Endothelial cell of umbilical vein (primary cell): Measurements from ENCODE around the gene LTF. TPM values are rescaled to one million over a fixed set of nuclear protein-coding genes. Genes with fewer than 3 reads are reported as not detected.

Experiments used
- BruUV-seq: library from RNA; stranded (reverse); fragments of 400-500 nt; replicated peaks from 2 replicates; lab custom pipeline; 2021; lab: Mats Ljungman, UMichigan
- CTCF ChIA-PET: fragments of 300-600, 350-600 bp; sonication (Branson Sonifier 250); formaldehyde crosslinking; loops from one replicate; lab custom pipeline; 2021; ENCODE audit warnings: antibody characterized with exemption, inconsistent platforms; lab: Charles Lee
- POLR2A ChIA-PET: fragments of 300-600, 350-600 bp; sonication (Branson Sonifier 250); formaldehyde crosslinking; loops from one replicate; lab custom pipeline; 2021; ENCODE audit warnings: antibody characterized with exemption, inconsistent platforms; lab: Charles Lee
- DNase-seq: peaks from one replicate; pipeline ENCODE4 v3.0.0-alpha.2; 2011; ENCODE audit warnings: low read depth, low spot score
- FAIRE-seq: peaks from 2 replicates; lab custom pipeline; 2011; peaks lifted over from hg19 to GRCh38; lab: Jason Lieb, UNC
- H2AFZ ChIP-seq: 2 replicates; pipeline ENCODE4 v1.6.0; 2012; ENCODE audit warnings: low read depth, low read length, control low read depth, inconsistent platforms
- H3K27ac ChIP-seq: 2 replicates; pipeline ENCODE4 v1.5.1; 2011; ENCODE audit warnings: low read depth, mild to moderate bottlenecking, control low read depth, low read length, moderate library complexity; ENCODE audit not compliant: insufficient read depth
- H3K27me3 ChIP-seq, 2 experiments: 2 replicates each; pipeline versions ENCODE4 v1.6.0 to v1.6.1; 2011; ENCODE audit warnings: low read length in 2 of 2, mixed read lengths in 1 of 2; ENCODE audit not compliant: control insufficient read depth in 2 of 2, insufficient read depth in 2 of 2
- H3K36me3 ChIP-seq, 2 experiments: 2 replicates in 1 of 2; 3 replicates in 1 of 2; pipeline ENCODE4 v1.5.1; 2011; ENCODE audit warnings: low read length in 2 of 2, mild to moderate bottlenecking in 1 of 2, moderate library complexity in 1 of 2; ENCODE audit not compliant: control insufficient read depth in 2 of 2, insufficient read depth in 2 of 2; ENCODE audit errors: extremely low read depth in 1 of 2
- H3K4me1 ChIP-seq: 3 replicates; pipeline ENCODE4 v1.5.1; 2011; ENCODE audit warnings: mild to moderate bottlenecking, low read length; ENCODE audit not compliant: control insufficient read depth, insufficient read depth; ENCODE audit errors: extremely low read depth
- H3K4me2 ChIP-seq: 2 replicates; pipeline ENCODE4 v1.6.1; 2011; ENCODE audit warnings: low read length, control low read depth, mixed read lengths; ENCODE audit not compliant: insufficient read depth
- H3K4me3 ChIP-seq, 3 experiments: fragments of 200-600 bp in 1 of 3; sonication (generic), shearing (Covaris generic) in 1 of 3; replicated peaks in 1 of 3; 2 replicates each; pipeline ENCODE4 v1.5.1; 2011 to 2016; ENCODE audit warnings: control low read depth in 3 of 3, low read length in 3 of 3, mild to moderate bottlenecking in 2 of 3, inconsistent platforms in 1 of 3, low read depth in 1 of 3, moderate library complexity in 1 of 3; ENCODE audit not compliant: insufficient read depth in 1 of 3
- H3K79me2 ChIP-seq: 2 replicates; pipeline ENCODE4 v1.6.0; 2012; ENCODE audit warnings: low read length, inconsistent platforms; ENCODE audit not compliant: control insufficient read depth, insufficient read depth
- H3K9ac ChIP-seq: replicated peaks from 2 replicates; pipeline ENCODE3; 2011; ENCODE audit warnings: low read length, control low read depth; ENCODE audit not compliant: insufficient read depth; ENCODE audit errors: extremely low read depth
- H3K9me1 ChIP-seq: replicated peaks from 3 replicates; pipeline ENCODE4 v1.6.0; 2011; ENCODE audit warnings: mild to moderate bottlenecking, low read length; ENCODE audit not compliant: control insufficient read depth, insufficient read depth; ENCODE audit errors: extremely low read depth
- H3K9me3 ChIP-seq: replicated peaks from 2 replicates; pipeline ENCODE4 v1.5.1; 2012; ENCODE audit warnings: low read length, inconsistent platforms; ENCODE audit not compliant: control insufficient read depth, insufficient read depth
- H4K20me1 ChIP-seq: replicated peaks from 2 replicates; pipeline ENCODE3; 2011; ENCODE audit warnings: mild to moderate bottlenecking, low read length; ENCODE audit not compliant: control insufficient read depth, insufficient read depth; ENCODE audit errors: extremely low read depth
- CTCF ChIP-seq, 2 donors: IDR thresholded peaks; 1 replicate in 1 of 2; 2 replicates in 1 of 2; pipeline ENCODE4 v1.5.1; 2011; ENCODE audit warnings: low read length in 2 of 2, mild to moderate bottlenecking in 2 of 2, moderate library complexity in 2 of 2, control low read depth in 1 of 2, inconsistent platforms in 1 of 2, low read depth in 1 of 2; ENCODE audit not compliant: insufficient read depth in 1 of 2; ENCODE audit errors: extremely low read depth in 1 of 2
- EZH2 ChIP-seq: IDR thresholded peaks from 2 replicates; pipeline ENCODE4 v1.6.1; 2012; ENCODE audit warnings: borderline replicate concordance, low read depth, mild to moderate bottlenecking, moderate library complexity, low read length, inconsistent platforms; ENCODE audit not compliant: severe bottlenecking
- FOS ChIP-seq: IDR thresholded peaks from 2 replicates; pipeline ENCODE4 v1.6.1; 2011; ENCODE audit warnings: mild to moderate bottlenecking, low read length, moderate library complexity, borderline replicate concordance; ENCODE audit not compliant: insufficient read depth
- GATA2 ChIP-seq: IDR thresholded peaks from 2 replicates; pipeline ENCODE4 v1.7.0; 2011; ENCODE audit warnings: low read depth, mild to moderate bottlenecking, moderate library complexity, mixed read lengths, low read length; ENCODE audit not compliant: insufficient read length, insufficient read depth
- JUN ChIP-seq: IDR thresholded peaks from 2 replicates; pipeline ENCODE4 v1.6.1; 2011; ENCODE audit warnings: borderline replicate concordance, low read depth; ENCODE audit not compliant: insufficient read length, insufficient read depth
- MAX ChIP-seq: IDR thresholded peaks from 2 replicates; pipeline ENCODE4 v1.6.1; 2011; ENCODE audit not compliant: insufficient read depth, insufficient read length
- MYC ChIP-seq: IDR thresholded peaks from one replicate; pipeline ENCODE4 v1.6.1; 2011; ENCODE audit warnings: mild to moderate bottlenecking, low read depth, low read length
- POLR2A ChIP-seq: IDR thresholded peaks from 2 replicates; pipeline ENCODE4 v1.6.1; 2012; ENCODE audit warnings: low read depth, mild to moderate bottlenecking, control low read depth, low read length
- POLR2AphosphoS5 ChIP-seq: IDR thresholded peaks from 2 replicates; pipeline ENCODE4 v1.6.1; 2012; ENCODE audit warnings: low read depth, mild to moderate bottlenecking, control low read depth, low read length, moderate library complexity; ENCODE audit not compliant: insufficient read depth
- dilution Hi-C: fragments of 300-500 bp; cut with MboI; formaldehyde crosslinking; loops from one replicate; pipeline ENCODE4 v1.15.0; 2019; ENCODE audit warnings: low sequenced_read_pairs; ENCODE audit not compliant: extremely low pct_ligation_motif_present
- intact Hi-C: fragments of 100-400 bp; cut with micrococcal nuclease; formaldehyde crosslinking; loops from one replicate; pipeline ENCODE4 v1.10.0; 2022
- polyA plus RNA-seq, 4 experiments: library from polyadenylated mRNA; depleted of rRNA in 3 of 4; stranded (reverse) in 3 of 4; unstranded in 1 of 4; fragments of >200 nt; gene quantifications; 2 replicates each; pipeline versions ENCODE4 v1.2.1 to v1.2.3, GENCODE V29; 2011 to 2012; ENCODE audit warnings: missing spikeins in 1 of 4
- total RNA-seq: library from RNA; stranded (reverse); gene quantifications from 2 replicates; pipeline ENCODE4 v1.2.3, GENCODE V29; 2021

LTF gene
- total and polyA plus RNA-seq, 2 donors (not counting 3 experiments of a cell fraction or from before 2014, with no cell fraction given): not detected

GRCh38 chr3:46427916-46428833, 36.5 kb downstream of the LTF start:
- FAIRE-seq: no peak

More at GRCh38 chr3:46427916-46428833, 36.5 kb downstream of the LTF start:
- Histone ChIP-seq H3K4me3 (no peak overlapping the region), H3K9me1 (no peaks in the 10 kb centered on the region), H3K4me1 (no peaks in the 10 kb centered on the region), H3K79me2 (no peaks in the 10 kb centered on the region), H2AFZ (no peak overlapping the region), H3K9me3 (no peaks in the 10 kb centered on the region), H4K20me1 (no peaks in the 10 kb centered on the region), H3K4me2 (no peak overlapping the region), H3K27me3 (peaks cover 0 to 2% of the 10 kb centered on the region in 2 experiments), H3K9ac (no peak overlapping the region), H3K27ac (no peak overlapping the region), H3K36me3 (no peaks in the 10 kb centered on the region)
- BruUV-seq: no TSS peak
- intact Hi-C loops (loop anchor here (1.0 to 10.0 kb wide), 5 partner anchors 49 to 490 kb away; no protein-coding TSS in a partner anchor), dilution Hi-C loops (no loop called here)
- POLR2A ChIA-PET: no interaction called here
- CTCF ChIA-PET: interaction anchor here (0.9 to 6.6 kb wide), 16 partner anchors 14 to 489 kb away, joined by 3 to 200 read pairs (median 9); partner anchors contain the start of genes CCR5AS and CCRL2
- DNase-seq: no peak
- no peak for TF ChIP-seq JUN
- no peak for TF ChIP-seq EZH2
- TF ChIP-seq FOS: no peak
- TF ChIP-seq POLR2AphosphoS5: no peak
- no peak for TF ChIP-seq GATA2
- TF ChIP-seq POLR2A: no peak
- no peak for TF ChIP-seq MYC
- TF ChIP-seq CTCF (IDR thresholded peaks at IDR 0.05; ENCODE audit: extremely low read depth in 1 of 2, insufficient read depth in 1 of 2, low read depth in 1 of 2, low read length in 2 of 2): no peak
- no peak for TF ChIP-seq MAX
